Measurements from ENCODE around the gene ABHD12B. TPM values are rescaled to one million over a fixed set of nuclear protein-coding genes. Genes with fewer than 3 reads are reported as not detected.

Gene ABHD12B
- total RNA-seq, 2 donors from 2014 or later = not detected

DNA sequence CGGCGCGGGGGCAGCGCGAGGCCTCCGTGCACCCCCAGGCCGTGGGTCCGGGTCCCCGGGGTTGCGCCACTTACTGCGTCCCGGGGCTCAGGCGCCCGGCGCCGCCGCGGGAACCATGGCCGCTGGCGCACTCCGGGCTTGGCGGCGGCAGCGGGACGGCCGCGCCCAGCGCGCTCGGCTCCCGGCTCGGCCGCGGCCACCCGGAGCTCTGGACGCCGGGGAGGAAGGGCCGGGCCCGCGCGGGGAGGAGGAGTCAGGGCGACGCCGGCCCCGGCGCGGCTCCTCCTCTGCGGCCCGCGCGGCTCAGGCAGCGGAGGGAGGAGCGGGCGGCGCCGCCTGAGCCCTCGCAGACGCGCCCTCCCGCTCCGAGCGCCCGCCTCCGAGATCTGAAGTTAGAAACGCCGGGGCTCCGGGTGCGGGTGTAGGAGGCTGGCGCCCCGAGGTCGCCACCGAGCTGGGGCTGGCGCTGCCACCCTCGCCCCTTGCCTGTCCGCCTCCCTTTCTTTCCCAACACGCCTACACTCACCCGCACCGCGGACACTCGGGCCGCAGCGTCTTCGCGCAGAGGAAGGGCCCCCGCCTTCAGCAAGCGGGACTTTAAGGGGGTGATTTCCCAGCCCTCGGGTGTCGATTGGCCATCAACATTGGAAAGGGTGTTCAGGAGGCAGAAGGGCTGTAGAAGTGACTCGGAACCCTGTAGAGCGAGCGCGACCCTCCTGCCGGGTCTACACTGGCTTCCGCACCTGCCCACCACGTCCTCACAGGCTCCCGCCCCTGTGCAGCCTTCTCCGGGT, 40.7 kb upstream of the ABHD12B start, which contains the start of gene NIN:
Gene NIN, minus strand, starts transcription at position 231 of the 794 bp plus-strand sequence. CDS start 9,106 bp downstream, outside the sequence.
- TF ChIP-seq, protein P1, sequence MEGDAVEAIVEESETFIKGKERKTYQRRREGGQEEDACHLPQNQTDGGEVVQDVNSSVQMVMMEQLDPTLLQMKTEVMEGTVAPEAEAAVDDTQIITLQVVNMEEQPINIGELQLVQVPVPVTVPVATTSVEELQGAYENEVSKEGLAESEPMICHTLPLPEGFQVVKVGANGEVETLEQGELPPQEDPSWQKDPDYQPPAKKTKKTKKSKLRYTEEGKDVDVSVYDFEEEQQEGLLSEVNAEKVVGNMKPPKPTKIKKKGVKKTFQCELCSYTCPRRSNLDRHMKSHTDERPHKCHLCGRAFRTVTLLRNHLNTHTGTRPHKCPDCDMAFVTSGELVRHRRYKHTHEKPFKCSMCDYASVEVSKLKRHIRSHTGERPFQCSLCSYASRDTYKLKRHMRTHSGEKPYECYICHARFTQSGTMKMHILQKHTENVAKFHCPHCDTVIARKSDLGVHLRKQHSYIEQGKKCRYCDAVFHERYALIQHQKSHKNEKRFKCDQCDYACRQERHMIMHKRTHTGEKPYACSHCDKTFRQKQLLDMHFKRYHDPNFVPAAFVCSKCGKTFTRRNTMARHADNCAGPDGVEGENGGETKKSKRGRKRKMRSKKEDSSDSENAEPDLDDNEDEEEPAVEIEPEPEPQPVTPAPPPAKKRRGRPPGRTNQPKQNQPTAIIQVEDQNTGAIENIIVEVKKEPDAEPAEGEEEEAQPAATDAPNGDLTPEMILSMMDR (IDR thresholded peaks at IDR 0.05) = no peak
- DNase-seq (ENCODE audit: low spot score) = peak; percentile 32
- ATAC-seq (ENCODE audit: insufficient number of reproducible peaks, low FRiP score, low read depth) = peak; percentile 80

DNA sequence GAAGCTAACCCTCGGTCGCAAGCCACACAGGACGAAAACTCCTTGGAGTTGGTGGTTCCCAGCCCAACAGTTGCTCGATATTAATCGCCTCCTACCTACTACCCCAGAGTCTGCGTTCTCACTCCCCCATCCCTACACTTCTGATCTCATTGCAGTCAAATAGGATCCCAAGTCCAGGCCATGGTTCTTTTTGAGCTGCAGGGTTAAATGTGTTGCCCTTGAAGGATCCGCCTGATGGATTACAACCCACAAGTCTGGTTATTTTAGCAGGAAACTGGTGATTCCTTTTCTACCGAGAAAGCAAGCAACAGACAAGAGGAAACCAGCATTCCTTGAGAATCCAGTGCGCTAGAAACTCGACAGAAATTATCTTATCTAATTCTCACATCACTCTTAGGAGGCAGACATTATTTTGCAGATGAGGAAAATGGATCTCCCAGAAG, 40.1 kb upstream of the ABHD12B start:
- H3K27me3 ChIP-seq (replicated peaks; ENCODE audit: insufficient read depth) = no peaks in the 10 kb centered on the region
- H3K9me3 ChIP-seq = no peaks in the 10 kb centered on the region
- H3K4me3 ChIP-seq = peak overlapping the region; percentile 96
- DNase-seq (ENCODE audit: low spot score) (no peak), ATAC-seq (ENCODE audit: insufficient number of reproducible peaks, low FRiP score, low read depth) (no peak)
- H3K4me1 ChIP-seq (ENCODE audit: control insufficient read depth in 1 of 2, low read depth in 2 of 2) = peaks cover 8 to 11% of the 10 kb centered on the region in 2 donors
- TF ChIP-seq, protein P1 (IDR thresholded peaks at IDR 0.05) = no peak
- peak overlapping the region in 1 of 2 donors; percentile 81 for H3K27ac ChIP-seq
- H3K36me3 ChIP-seq = no peaks in the 10 kb centered on the region

More for the DNA sequence above, 40.7 kb upstream of the ABHD12B start, which contains the start of gene NIN:
- Histone ChIP-seq H3K36me3 (no peaks in the 10 kb centered on the region), H3K4me3 (peak within 1 kb of the TSS; percentile 96), H3K4me1 (ENCODE audit: control insufficient read depth in 1 of 2, low read depth in 2 of 2) (peaks cover 8 to 11% of the 10 kb centered on the region in 2 donors), H3K27ac (peak within 1 kb of the TSS; percentile 77 to 83), H3K27me3 (replicated peaks; ENCODE audit: insufficient read depth) (no peaks in the 10 kb centered on the region), H3K9me3 (no peaks in the 10 kb centered on the region)

DNA sequence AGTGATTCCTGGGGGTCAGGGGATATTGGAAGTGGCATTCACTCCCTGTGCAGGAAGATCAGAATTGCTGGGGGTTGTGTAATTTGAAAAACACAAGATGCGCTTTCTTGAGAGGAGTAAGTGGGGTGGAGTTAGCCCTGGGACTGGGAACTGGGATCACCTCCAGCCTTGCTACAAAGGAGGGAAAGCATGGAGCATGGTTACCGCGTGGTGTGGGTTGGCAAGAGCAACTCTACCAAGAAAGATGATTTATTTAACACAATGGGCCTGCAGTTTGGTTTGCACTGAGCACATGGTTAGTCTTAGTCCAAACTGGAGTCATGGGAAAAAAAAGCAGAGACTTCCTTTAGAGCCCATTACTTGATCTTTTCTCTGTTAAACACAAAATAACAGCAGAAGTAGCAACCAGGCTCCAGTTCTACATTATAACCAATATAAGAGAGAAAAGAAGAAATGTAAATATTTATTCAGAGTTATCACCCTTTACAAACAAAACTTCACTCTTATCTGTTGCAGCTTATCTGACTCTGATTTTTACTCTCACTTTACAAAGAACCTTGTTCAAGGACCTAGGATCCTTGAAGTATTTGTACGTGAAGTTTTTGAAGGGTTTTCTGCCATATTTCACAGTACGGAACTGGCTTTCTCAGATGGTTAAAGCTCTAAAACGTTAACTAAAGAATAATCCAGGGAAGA, 38.8 kb upstream of the ABHD12B start:
- Histone ChIP-seq H3K4me1 (ENCODE audit: control insufficient read depth in 1 of 2, low read depth in 2 of 2) (peaks cover 8 to 11% of the 10 kb centered on the region in 2 donors), H3K27me3 (replicated peaks; ENCODE audit: insufficient read depth) (no peaks in the 10 kb centered on the region), H3K9me3 (no peaks in the 10 kb centered on the region), H3K36me3 (no peaks in the 10 kb centered on the region), H3K27ac (no peak overlapping the region), H3K4me3 (no peak overlapping the region)
- TF ChIP-seq, protein P1 (IDR thresholded peaks at IDR 0.05) = no peak
- DNase-seq (ENCODE audit: low spot score) (no peak), ATAC-seq (ENCODE audit: insufficient number of reproducible peaks, low FRiP score, low read depth) (no peak)

DNA sequence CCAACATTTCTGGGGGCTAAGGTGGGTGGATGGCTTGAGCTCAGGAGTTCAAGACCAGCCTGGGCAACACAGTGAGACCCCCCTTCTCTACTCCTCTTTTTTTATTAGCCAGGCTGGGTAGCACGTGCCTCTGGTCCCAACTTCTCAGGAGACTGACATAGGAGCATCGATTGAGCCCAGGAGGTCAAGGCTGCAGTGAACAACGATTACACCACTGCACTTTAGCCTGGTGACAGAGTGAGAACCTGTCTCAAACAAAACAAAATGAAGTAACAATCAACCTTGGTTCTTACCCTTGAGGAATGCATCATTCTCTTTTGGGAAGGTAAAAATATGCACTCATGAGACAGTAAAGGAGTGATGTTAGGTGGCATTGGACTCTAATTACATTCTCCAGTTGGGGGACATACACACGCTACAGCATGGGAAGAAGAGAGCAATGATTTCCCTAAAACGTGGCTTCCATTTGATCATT, 37.0 kb upstream of the ABHD12B start:
- H3K4me1 ChIP-seq (ENCODE audit: control insufficient read depth in 1 of 2, low read depth in 2 of 2) = no peaks in the 10 kb centered on the region
- no peak overlapping the region for H3K4me3 ChIP-seq
- H3K27me3 ChIP-seq (replicated peaks; ENCODE audit: insufficient read depth) = no peaks in the 10 kb centered on the region
- DNase-seq (ENCODE audit: low spot score) (no peak), ATAC-seq (ENCODE audit: insufficient number of reproducible peaks, low FRiP score, low read depth) (no peak)
- H3K27ac ChIP-seq = no peak overlapping the region
- H3K36me3 ChIP-seq = no peaks in the 10 kb centered on the region
- H3K9me3 ChIP-seq = no peaks in the 10 kb centered on the region
- TF ChIP-seq, protein P1 (IDR thresholded peaks at IDR 0.05) = no peak

DNA sequence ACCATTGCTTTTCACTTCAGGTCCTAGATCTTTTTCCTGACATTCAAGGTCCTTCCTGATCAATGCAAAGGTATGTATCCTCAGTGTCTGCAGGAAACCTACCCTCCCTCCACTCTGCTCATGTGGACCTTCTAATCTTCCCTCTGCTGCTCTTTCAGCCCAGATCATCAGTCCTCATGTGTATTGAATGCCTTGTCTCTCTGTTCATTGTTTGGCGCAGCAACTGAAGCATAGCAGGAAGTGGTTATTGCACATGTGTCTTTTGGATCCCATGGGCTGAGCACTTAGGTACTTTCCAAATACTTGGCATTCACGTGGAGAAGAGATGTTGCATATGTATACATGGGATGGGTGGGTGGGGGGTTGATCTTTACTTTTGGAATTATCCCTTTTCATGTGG, 36.6 kb upstream of the ABHD12B start:
- DNase-seq (ENCODE audit: low spot score) (no peak), ATAC-seq (ENCODE audit: insufficient number of reproducible peaks, low FRiP score, low read depth) (no peak)
- Histone ChIP-seq H3K4me1 (ENCODE audit: control insufficient read depth in 1 of 2, low read depth in 2 of 2) (no peaks in the 10 kb centered on the region), H3K27ac (no peak overlapping the region), H3K4me3 (no peak overlapping the region), H3K9me3 (no peaks in the 10 kb centered on the region), H3K27me3 (replicated peaks; ENCODE audit: insufficient read depth) (no peaks in the 10 kb centered on the region), H3K36me3 (no peaks in the 10 kb centered on the region)
- TF ChIP-seq, protein P1 (IDR thresholded peaks at IDR 0.05) = no peak

All from thoracic aorta (tissue), 2 donors.